HepG2 (cell line): ENCODE data around the gene RREB1. TPM values are rescaled to one million over a fixed set of nuclear protein-coding genes. Genes with fewer than 3 reads are reported as not detected.

Experiments used
- GATAD2A ChIP-seq: IDR thresholded peaks from 2 replicates; pipeline ENCODE4 v1.6.1; 2016
- HMGXB3 ChIP-seq: sonication (generic); formaldehyde crosslinking; IDR thresholded peaks from 2 replicates; pipeline ENCODE4 v1.4.0; 2020; ENCODE audit warnings: missing genetic modification reagents, borderline replicate concordance
- HOXA7 ChIP-seq: sonication (generic); formaldehyde crosslinking; IDR thresholded peaks from 2 replicates; pipeline ENCODE4 v1.8.1; 2022; ENCODE audit warnings: mild to moderate bottlenecking, missing genetic modification reagents, moderate library complexity
- MYNN ChIP-seq: sonication (generic); formaldehyde crosslinking; IDR thresholded peaks from 2 replicates; pipeline ENCODE4 v1.4.0; 2020; ENCODE audit warnings: mild to moderate bottlenecking, low read depth, missing genetic modification reagents
- NFATC3 ChIP-seq: sonication (generic); formaldehyde crosslinking; IDR thresholded peaks from 2 replicates; pipeline ENCODE4 v1.5.1; 2020; ENCODE audit warnings: mild to moderate bottlenecking, missing genetic modification reagents
- NKX3-1 ChIP-seq: sonication (generic); formaldehyde crosslinking; IDR thresholded peaks from 2 replicates; pipeline ENCODE4 v1.5.0; 2020; ENCODE audit warnings: missing genetic modification reagents
- PRPF4 ChIP-seq: fragments of 200-400 bp; formaldehyde crosslinking; IDR thresholded peaks from 2 replicates; pipeline ENCODE4 v1.6.1; 2016; ENCODE audit warnings: low read length, low read depth; ENCODE audit not compliant: poor library complexity, severe bottlenecking
- RFX1 ChIP-seq: fragments of 450-650 bp; IDR thresholded peaks from 2 replicates; pipeline ENCODE4 v1.6.1; 2017
- SOX13 ChIP-seq, 3 experiments: fragments of 450-650 bp in 1 of 3; sonication (generic) in 1 of 3; formaldehyde crosslinking in 1 of 3; IDR thresholded peaks in 2 of 3; conservative IDR thresholded peaks in 1 of 3; 2 replicates each; pipeline versions ENCODE4 v1.5.0 to v1.6.1; 2016 to 2020; ENCODE audit warnings: antibody characterized with exemption in 1 of 3, mild to moderate bottlenecking in 1 of 3, missing compliant biosample characterization in 1 of 3, missing genetic modification reagents in 1 of 3, moderate library complexity in 1 of 3
- ZNF354B ChIP-seq: sonication (generic); formaldehyde crosslinking; IDR thresholded peaks from 2 replicates; pipeline ENCODE4 v1.8.0; 2022; ENCODE audit warnings: mild to moderate bottlenecking, missing genetic modification reagents
- ZNF446 ChIP-seq: sonication (generic); formaldehyde crosslinking; IDR thresholded peaks from 2 replicates; pipeline ENCODE4 v1.5.0; 2020; ENCODE audit warnings: mild to moderate bottlenecking, missing genetic modification reagents
- ZNF572 ChIP-seq: sonication (generic); formaldehyde crosslinking; IDR thresholded peaks from 2 replicates; pipeline ENCODE4 v1.5.1; 2020; ENCODE audit warnings: mild to moderate bottlenecking, missing genetic modification reagents
- ZNF724P ChIP-seq: sonication (generic); formaldehyde crosslinking; IDR thresholded peaks from 2 replicates; pipeline ENCODE4 v1.8.0; 2022; ENCODE audit warnings: missing genetic modification reagents, borderline replicate concordance
- polyA plus RNA-seq, 8 experiments: library from polyadenylated mRNA; depleted of rRNA in 3 of 8; stranded (reverse) in 7 of 8; unstranded in 1 of 8; fragments of >200 nt; fragmentation: Illumina TruSeq in 4 of 8; extraction: Trizol in 4 of 8; gene quantifications; 2 replicates each; pipeline versions ENCODE4 v1.2.1 to v1.2.3, GENCODE V29; 2011 to 2016; ENCODE audit warnings: low read depth in 4 of 8, missing spikeins in 1 of 8, mixed read lengths in 1 of 8; ENCODE audit not compliant: insufficient read depth in 1 of 8
- total RNA-seq, 5 experiments: library from RNA; depleted of rRNA; stranded (reverse); fragments of >200 nt; fragmentation: Illumina TruSeq; extraction: Trizol; gene quantifications; 2 replicates each; pipeline ENCODE4 v1.2.3, GENCODE V29; 2016; ENCODE audit warnings: low read depth in 1 of 5
- TF ChIP-seq, protein P1 (sequence below): sonication (generic); formaldehyde crosslinking; IDR thresholded peaks from 2 replicates; pipeline ENCODE4 v1.5.1; 2020; ENCODE audit warnings: missing genetic modification reagents, mild to moderate bottlenecking, borderline replicate concordance
- TF ChIP-seq, protein P2 (sequence below): sonication (generic); formaldehyde crosslinking; IDR thresholded peaks from 2 replicates; pipeline ENCODE4 v1.4.0; 2020; ENCODE audit warnings: mild to moderate bottlenecking, missing genetic modification reagents
- TF ChIP-seq, protein P3 (sequence below): sonication (generic); formaldehyde crosslinking; IDR thresholded peaks from 2 replicates; pipeline ENCODE4 v1.4.0; 2020; ENCODE audit warnings: missing genetic modification reagents, borderline replicate concordance
- TF ChIP-seq, protein P4 (sequence below): sonication (generic); formaldehyde crosslinking; conservative IDR thresholded peaks from 2 replicates; pipeline ENCODE4 v1.4.0; 2020; ENCODE audit warnings: mild to moderate bottlenecking, missing genetic modification reagents, moderate library complexity

The RREB1 gene
- total and polyA plus RNA-seq, 2 of the 13 experiments (the other 11 are each of a cell fraction or from before 2014, with no cell fraction given) = 6.1 to 23.2 TPM

- TF ChIP-seq, protein P1, sequence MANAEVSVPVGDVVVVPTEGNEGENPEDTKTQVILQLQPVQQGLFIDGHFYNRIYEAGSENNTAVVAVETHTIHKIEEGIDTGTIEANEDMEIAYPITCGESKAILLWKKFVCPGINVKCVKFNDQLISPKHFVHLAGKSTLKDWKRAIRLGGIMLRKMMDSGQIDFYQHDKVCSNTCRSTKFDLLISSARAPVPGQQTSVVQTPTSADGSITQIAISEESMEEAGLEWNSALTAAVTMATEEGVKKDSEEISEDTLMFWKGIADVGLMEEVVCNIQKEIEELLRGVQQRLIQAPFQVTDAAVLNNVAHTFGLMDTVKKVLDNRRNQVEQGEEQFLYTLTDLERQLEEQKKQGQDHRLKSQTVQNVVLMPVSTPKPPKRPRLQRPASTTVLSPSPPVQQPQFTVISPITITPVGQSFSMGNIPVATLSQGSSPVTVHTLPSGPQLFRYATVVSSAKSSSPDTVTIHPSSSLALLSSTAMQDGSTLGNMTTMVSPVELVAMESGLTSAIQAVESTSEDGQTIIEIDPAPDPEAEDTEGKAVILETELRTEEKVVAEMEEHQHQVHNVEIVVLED (CRISPR knock-in tag) = no peak
- TF ChIP-seq, protein P2, sequence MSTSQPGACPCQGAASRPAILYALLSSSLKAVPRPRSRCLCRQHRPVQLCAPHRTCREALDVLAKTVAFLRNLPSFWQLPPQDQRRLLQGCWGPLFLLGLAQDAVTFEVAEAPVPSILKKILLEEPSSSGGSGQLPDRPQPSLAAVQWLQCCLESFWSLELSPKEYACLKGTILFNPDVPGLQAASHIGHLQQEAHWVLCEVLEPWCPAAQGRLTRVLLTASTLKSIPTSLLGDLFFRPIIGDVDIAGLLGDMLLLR (CRISPR knock-in tag) = no peak
- TF ChIP-seq NFATC3 (CRISPR knock-in tag) = no peak
- TF ChIP-seq ZNF572 (CRISPR knock-in tag) = no peak
- TF ChIP-seq, protein P3, sequence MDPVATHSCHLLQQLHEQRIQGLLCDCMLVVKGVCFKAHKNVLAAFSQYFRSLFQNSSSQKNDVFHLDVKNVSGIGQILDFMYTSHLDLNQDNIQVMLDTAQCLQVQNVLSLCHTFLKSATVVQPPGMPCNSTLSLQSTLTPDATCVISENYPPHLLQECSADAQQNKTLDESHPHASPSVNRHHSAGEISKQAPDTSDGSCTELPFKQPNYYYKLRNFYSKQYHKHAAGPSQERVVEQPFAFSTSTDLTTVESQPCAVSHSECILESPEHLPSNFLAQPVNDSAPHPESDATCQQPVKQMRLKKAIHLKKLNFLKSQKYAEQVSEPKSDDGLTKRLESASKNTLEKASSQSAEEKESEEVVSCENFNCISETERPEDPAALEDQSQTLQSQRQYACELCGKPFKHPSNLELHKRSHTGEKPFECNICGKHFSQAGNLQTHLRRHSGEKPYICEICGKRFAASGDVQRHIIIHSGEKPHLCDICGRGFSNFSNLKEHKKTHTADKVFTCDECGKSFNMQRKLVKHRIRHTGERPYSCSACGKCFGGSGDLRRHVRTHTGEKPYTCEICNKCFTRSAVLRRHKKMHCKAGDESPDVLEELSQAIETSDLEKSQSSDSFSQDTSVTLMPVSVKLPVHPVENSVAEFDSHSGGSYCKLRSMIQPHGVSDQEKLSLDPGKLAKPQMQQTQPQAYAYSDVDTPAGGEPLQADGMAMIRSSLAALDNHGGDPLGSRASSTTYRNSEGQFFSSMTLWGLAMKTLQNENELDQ (CRISPR knock-in tag) = no peak
- TF ChIP-seq HOXA7 (CRISPR knock-in tag) = no peak
- no peak for TF ChIP-seq HMGXB3 (CRISPR knock-in tag)
- TF ChIP-seq MYNN (CRISPR knock-in tag) = no peak
- no peak for TF ChIP-seq ZNF354B
- TF ChIP-seq RFX1 = peak; percentile 6; the same call in 1 of the 2 replicates
- no peak for TF ChIP-seq PRPF4
- TF ChIP-seq NKX3-1 (CRISPR knock-in tag) = no peak
- no peak for TF ChIP-seq ZNF724P (CRISPR knock-in tag)
- TF ChIP-seq, protein P4, sequence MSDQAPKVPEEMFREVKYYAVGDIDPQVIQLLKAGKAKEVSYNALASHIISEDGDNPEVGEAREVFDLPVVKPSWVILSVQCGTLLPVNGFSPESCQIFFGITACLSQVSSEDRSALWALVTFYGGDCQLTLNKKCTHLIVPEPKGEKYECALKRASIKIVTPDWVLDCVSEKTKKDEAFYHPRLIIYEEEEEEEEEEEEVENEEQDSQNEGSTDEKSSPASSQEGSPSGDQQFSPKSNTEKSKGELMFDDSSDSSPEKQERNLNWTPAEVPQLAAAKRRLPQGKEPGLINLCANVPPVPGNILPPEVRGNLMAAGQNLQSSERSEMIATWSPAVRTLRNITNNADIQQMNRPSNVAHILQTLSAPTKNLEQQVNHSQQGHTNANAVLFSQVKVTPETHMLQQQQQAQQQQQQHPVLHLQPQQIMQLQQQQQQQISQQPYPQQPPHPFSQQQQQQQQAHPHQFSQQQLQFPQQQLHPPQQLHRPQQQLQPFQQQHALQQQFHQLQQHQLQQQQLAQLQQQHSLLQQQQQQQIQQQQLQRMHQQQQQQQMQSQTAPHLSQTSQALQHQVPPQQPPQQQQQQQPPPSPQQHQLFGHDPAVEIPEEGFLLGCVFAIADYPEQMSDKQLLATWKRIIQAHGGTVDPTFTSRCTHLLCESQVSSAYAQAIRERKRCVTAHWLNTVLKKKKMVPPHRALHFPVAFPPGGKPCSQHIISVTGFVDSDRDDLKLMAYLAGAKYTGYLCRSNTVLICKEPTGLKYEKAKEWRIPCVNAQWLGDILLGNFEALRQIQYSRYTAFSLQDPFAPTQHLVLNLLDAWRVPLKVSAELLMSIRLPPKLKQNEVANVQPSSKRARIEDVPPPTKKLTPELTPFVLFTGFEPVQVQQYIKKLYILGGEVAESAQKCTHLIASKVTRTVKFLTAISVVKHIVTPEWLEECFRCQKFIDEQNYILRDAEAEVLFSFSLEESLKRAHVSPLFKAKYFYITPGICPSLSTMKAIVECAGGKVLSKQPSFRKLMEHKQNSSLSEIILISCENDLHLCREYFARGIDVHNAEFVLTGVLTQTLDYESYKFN = peak; percentile 70
- TF ChIP-seq GATAD2A = no peak
- TF ChIP-seq ZNF446 = no peak
- no peak for TF ChIP-seq SOX13 (IDR thresholded peaks at IDR 0.05)
- 0 out of 4 replicates have a peak, but pooled peaks of 1 of the 2 experiments have one; percentile 5 for TF ChIP-seq SOX13 (CRISPR knock-in tag; conservative IDR thresholded peaks at IDR 0.05 in 1 of 2, IDR thresholded peaks at IDR 0.05 in 1 of 2)
Measured at GRCh38 chr6:7161845-7162244, 54.1 kb downstream of the RREB1 start (continued).
